Neural cell (in vitro differentiated cells): ENCODE results near the gene CARMIL1. TPM values are rescaled to one million over a fixed set of nuclear protein-coding genes. Genes with fewer than 3 reads are reported as not detected.

ENCODE experiments used
- H2AFZ ChIP-seq: fragments of 200-600, 300-800 bp; sonication (generic), shearing (Covaris generic); 2 replicates; pipeline ENCODE4 v1.6.0; 2014; ENCODE audit warnings: low read depth, mild to moderate bottlenecking, antibody characterized with exemption, low read length, moderate library complexity
- H3F3A ChIP-seq: fragments of 200-600 bp; shearing (Covaris generic); 2 replicates; pipeline ENCODE4 v1.6.1; 2016; ENCODE audit warnings: mild to moderate bottlenecking, moderate library complexity, mixed read lengths, antibody characterized with exemption, low read length; ENCODE audit not compliant: insufficient read depth, poor library complexity, severe bottlenecking
- H3K27ac ChIP-seq: fragments of 200-600, 300-800 bp; sonication (generic), shearing (Covaris generic); 2 replicates; pipeline ENCODE4 v1.5.1; 2014; ENCODE audit warnings: mild to moderate bottlenecking, low read length, moderate library complexity
- H3K27me3 ChIP-seq: fragments of 300-800, 200-600 bp; sonication (generic), shearing (Covaris generic); 2 replicates; pipeline ENCODE4 v1.6.0; 2014; ENCODE audit warnings: mild to moderate bottlenecking, low read depth, low read length, moderate library complexity; ENCODE audit not compliant: insufficient read depth
- H3K36me3 ChIP-seq: fragments of 300-800, 200-600 bp; sonication (generic), shearing (Covaris generic); 2 replicates; pipeline ENCODE4 v1.5.1; 2014; ENCODE audit warnings: mild to moderate bottlenecking, antibody characterized with exemption, low read length, moderate library complexity; ENCODE audit not compliant: insufficient read depth
- H3K4me2 ChIP-seq: fragments of 300-800, 200-600 bp; sonication (generic), shearing (Covaris generic); 2 replicates; pipeline ENCODE4 v1.6.0; 2014; ENCODE audit warnings: mild to moderate bottlenecking, low read length
- H3K4me3 ChIP-seq: fragments of 300-800, 200-600 bp; sonication (generic), shearing (Covaris generic); 2 replicates; pipeline ENCODE4 v1.5.1; 2014; ENCODE audit warnings: mild to moderate bottlenecking, low read length, moderate library complexity
- H3K79me2 ChIP-seq: fragments of 200-600 bp; shearing (Covaris generic); replicated peaks from 2 replicates; pipeline ENCODE4 v1.6.0; 2014; ENCODE audit warnings: mild to moderate bottlenecking, low read length, moderate library complexity; ENCODE audit not compliant: insufficient read depth
- H3K9ac ChIP-seq: fragments of 300-800, 200-600 bp; sonication (generic), shearing (Covaris generic); 2 replicates; pipeline ENCODE4 v1.6.1; 2016; ENCODE audit warnings: mild to moderate bottlenecking, low read length, mixed read lengths
- H3K9me2 ChIP-seq: fragments of 200-600 bp; shearing (Covaris generic); 2 replicates; pipeline ENCODE4 v1.6.1; 2016; ENCODE audit warnings: mild to moderate bottlenecking, low read length, mixed read lengths; ENCODE audit not compliant: insufficient read depth
- H3K9me3 ChIP-seq: fragments of 200-600, 300-800 bp; sonication (generic), shearing (Covaris generic); 2 replicates; pipeline ENCODE4 v1.6.1; 2016; ENCODE audit warnings: mild to moderate bottlenecking, mixed run types, low read length, moderate library complexity, mixed read lengths
- H4K20me1 ChIP-seq: fragments of 200-600 bp; shearing (Covaris generic); 2 replicates; pipeline ENCODE4 v1.6.1; 2016; ENCODE audit warnings: mild to moderate bottlenecking, mixed run types; ENCODE audit not compliant: insufficient read depth
- CTCF ChIP-seq: fragments of 450-650 bp; IDR thresholded peaks from 2 replicates; pipeline ENCODE4 v1.5.1; 2014; ENCODE audit warnings: antibody characterized with exemption, mild to moderate bottlenecking, moderate library complexity; ENCODE audit not compliant: poor library complexity, severe bottlenecking
- EP300 ChIP-seq: fragments of 450-650 bp; conservative IDR thresholded peaks from 2 replicates; pipeline ENCODE4 v1.6.1; 2014; ENCODE audit warnings: antibody characterized with exemption, mild to moderate bottlenecking, moderate library complexity; ENCODE audit not compliant: poor library complexity, severe bottlenecking
- EZH2 ChIP-seq: fragments of 200-600, 300-800 bp; shearing (Covaris generic), sonication (generic); IDR thresholded peaks from 2 replicates; pipeline ENCODE4 v1.6.1; 2014; ENCODE audit warnings: antibody characterized with exemption, low read length, borderline replicate concordance, mild to moderate bottlenecking; ENCODE audit not compliant: insufficient read depth, poor library complexity, severe bottlenecking
- MXI1 ChIP-seq: fragments of 450-650 bp; conservative IDR thresholded peaks from 2 replicates; pipeline ENCODE4 v1.6.1; 2014; ENCODE audit warnings: antibody characterized with exemption, mild to moderate bottlenecking; ENCODE audit not compliant: poor library complexity, severe bottlenecking
- POLR2AphosphoS5 ChIP-seq: IDR thresholded peaks from 2 replicates; pipeline ENCODE4 v1.6.1; 2012
- RAD21 ChIP-seq: fragments of 450-650 bp; conservative IDR thresholded peaks from 2 replicates; pipeline ENCODE4 v1.6.1; 2014; ENCODE audit warnings: antibody characterized with exemption, mild to moderate bottlenecking, moderate library complexity
- REST ChIP-seq: IDR thresholded peaks from 2 replicates; pipeline ENCODE4 v1.6.1; 2012; ENCODE audit warnings: borderline replicate concordance
- SMC3 ChIP-seq: fragments of 450-650 bp; conservative IDR thresholded peaks from 2 replicates; pipeline ENCODE4 v1.6.1; 2014; ENCODE audit warnings: antibody characterized with exemption, mild to moderate bottlenecking, moderate library complexity; ENCODE audit not compliant: poor library complexity
- TAF1 ChIP-seq: IDR thresholded peaks from 2 replicates; pipeline ENCODE4 v1.6.1; 2012; ENCODE audit warnings: low read depth
- polyA plus RNA-seq: library from polyadenylated mRNA; depleted of rRNA; stranded (reverse); fragments of >200 nt; gene quantifications from 2 replicates; pipeline ENCODE4 v1.2.3, GENCODE V29; 2014

The CARMIL1 gene
- polyA plus RNA-seq, 1 donor from 2014 or later: 5.3 TPM

GRCh38 chr6:25660512-25660911 is 381.3 kb downstream of the CARMIL1 start:
- no peak overlapping the region for H3K4me3 ChIP-seq
- no peaks in the 10 kb centered on the region for H3K27me3 ChIP-seq
- H3K36me3 ChIP-seq: no peaks in the 10 kb centered on the region
- H3K9me2 ChIP-seq: no peaks in the 10 kb centered on the region
- H3K27ac ChIP-seq: no peak overlapping the region
- TF ChIP-seq TAF1 (no peak), POLR2AphosphoS5 (no peak), EP300 (no peak), REST (no peak), CTCF (no peak), SMC3 (no peak), EZH2 (no peak), MXI1 (no peak), RAD21 (no peak)
- no peaks in the 10 kb centered on the region for H4K20me1 ChIP-seq
- no peaks in the 10 kb centered on the region for H3K79me2 ChIP-seq
- H3K9ac ChIP-seq: no peak overlapping the region
- H3K4me2 ChIP-seq: no peak overlapping the region
- H2AFZ ChIP-seq: no peak overlapping the region
- H3K9me3 ChIP-seq: no peaks in the 10 kb centered on the region
- no peaks in the 10 kb centered on the region for H3F3A ChIP-seq

- Histone ChIP-seq H3F3A (no peaks in the 10 kb centered on the region), H3K9me3 (no peaks in the 10 kb centered on the region), H3K27ac (no peak overlapping the region), H3K27me3 (no peaks in the 10 kb centered on the region), H3K36me3 (no peaks in the 10 kb centered on the region), H2AFZ (no peak overlapping the region), H3K4me3 (no peak overlapping the region), H4K20me1 (no peaks in the 10 kb centered on the region), H3K79me2 (no peaks in the 10 kb centered on the region), H3K9me2 (no peaks in the 10 kb centered on the region), H3K4me2 (no peak overlapping the region), H3K9ac (no peak overlapping the region)
- TF ChIP-seq POLR2AphosphoS5: no peak
- TF ChIP-seq RAD21: no peak
- TF ChIP-seq CTCF: no peak
- no peak for TF ChIP-seq REST
- TF ChIP-seq MXI1: no peak
- TF ChIP-seq EZH2: no peak
- no peak for TF ChIP-seq TAF1
- no peak for TF ChIP-seq SMC3
- TF ChIP-seq EP300: no peak
These were observed 382.1 kb downstream of the CARMIL1 start for GRCh38 chr6:25661129-25661779.
